Stimulated activated CD8-positive, alpha-beta memory T cell treated with anti-CD3 and anti-CD28 coated beads, Interleukin-15, amount 100 ng/mL, for 1 hour (primary cell): ENCODE measurements around the gene EPOP.

Experiments
- DNase-seq: peaks from one replicate; pipeline ENCODE4 v3.0.0-alpha.2; 2020; ENCODE audit warnings: low read depth

Gene EPOP

DNA sequence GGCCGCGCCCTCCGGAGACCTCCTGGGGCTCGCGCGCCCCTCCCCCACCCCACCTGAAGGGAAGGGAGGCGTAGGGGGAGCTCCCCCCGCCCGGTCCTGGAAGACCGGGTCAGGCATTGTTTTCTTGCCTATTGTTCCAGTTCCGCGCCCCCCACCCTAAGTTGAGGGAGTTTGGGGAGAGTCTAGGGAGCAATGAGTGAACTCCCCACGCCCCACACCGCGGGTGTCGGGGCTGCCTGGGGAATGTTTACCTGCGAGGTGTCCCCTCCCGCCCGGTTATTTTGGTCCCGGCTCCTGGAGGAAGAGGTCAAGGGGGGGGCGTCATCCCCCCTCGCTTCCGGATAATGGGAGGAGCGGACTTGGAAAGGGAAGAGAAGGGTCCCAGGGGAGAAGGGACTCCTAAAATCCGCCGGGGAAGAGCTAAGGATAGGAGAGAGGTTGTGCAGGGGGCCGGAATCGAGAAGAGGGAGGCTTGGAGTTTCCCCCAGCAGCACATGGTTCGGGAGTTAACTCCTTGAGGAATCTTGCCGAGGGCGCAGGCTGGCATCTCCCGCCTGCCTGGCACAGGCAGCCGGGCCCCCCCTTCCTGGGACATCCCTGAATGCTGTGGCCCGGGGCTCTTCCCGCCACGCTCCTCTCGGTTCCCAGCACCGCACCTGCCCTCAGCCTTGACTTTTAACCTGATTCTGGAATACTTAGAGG lies 31.2 kb upstream of the EPOP start:
- DNase-seq: no peak

DNA sequence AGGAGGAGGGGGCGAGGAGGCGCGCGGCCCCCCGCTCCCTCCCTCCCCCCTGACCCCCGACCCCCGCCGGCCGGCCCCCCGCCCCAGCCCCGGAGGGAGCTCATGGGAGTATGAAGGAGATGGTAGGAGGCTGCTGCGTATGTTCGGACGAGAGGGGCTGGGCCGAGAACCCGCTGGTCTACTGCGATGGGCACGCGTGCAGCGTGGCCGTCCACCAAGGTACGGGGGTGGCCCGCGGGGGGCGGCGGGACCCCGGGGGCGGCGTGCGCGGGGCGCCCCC lies 30.7 kb upstream of the EPOP start:
- DNase-seq: no peak

DNA sequence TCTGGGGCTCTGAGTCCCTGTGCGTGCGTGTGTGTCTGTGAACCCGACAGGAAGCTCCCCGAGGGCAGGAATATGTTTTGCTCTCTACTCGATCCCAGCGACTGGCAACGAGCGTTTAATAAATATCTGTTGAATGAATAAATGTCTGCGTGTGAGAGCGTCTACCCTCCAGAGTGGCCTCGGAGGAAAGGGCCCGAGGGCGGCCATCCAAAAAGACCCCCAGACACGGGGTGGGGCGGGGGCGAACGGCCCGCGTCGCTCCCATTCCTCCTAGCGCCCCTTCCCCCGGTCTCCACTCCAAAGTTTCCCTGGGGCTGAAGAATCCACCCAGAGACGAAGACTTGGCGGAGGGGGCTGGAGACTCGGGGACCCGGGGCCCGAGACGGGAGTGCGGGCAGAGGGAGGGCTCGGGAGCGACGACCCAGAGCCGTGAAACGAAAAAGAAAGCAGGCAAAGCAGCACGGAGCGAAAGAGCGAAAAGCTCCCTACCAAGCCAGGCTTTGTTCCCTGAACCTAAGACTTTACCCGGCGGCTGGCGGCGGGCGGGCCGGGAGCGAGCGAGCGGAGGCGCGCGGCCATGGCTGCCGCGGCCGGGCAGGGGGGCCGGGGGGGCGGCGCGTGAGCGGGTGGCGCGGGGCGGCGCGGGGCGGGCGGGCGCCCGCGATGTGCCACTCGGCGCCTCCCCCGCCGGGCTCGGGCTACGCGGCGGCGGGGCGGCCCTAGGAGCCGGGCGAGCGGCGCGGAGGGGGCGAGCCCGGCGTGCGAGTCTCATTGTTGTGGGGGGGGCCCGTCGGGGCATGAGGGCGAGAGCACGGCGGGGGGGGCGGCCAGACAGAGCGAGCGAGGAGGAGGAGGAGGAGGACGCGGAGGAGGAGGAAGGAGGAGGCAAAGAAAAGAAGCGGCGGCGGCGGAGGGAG lies 30.1 kb upstream of the EPOP start, which contains the start of gene MLLT6:
MLLT6 (plus strand) TSS at position 668 of the 917 bp plus-strand sequence. CDS start 360 bp downstream, outside the sequence.
- peak; percentile 53 for DNase-seq

DNA sequence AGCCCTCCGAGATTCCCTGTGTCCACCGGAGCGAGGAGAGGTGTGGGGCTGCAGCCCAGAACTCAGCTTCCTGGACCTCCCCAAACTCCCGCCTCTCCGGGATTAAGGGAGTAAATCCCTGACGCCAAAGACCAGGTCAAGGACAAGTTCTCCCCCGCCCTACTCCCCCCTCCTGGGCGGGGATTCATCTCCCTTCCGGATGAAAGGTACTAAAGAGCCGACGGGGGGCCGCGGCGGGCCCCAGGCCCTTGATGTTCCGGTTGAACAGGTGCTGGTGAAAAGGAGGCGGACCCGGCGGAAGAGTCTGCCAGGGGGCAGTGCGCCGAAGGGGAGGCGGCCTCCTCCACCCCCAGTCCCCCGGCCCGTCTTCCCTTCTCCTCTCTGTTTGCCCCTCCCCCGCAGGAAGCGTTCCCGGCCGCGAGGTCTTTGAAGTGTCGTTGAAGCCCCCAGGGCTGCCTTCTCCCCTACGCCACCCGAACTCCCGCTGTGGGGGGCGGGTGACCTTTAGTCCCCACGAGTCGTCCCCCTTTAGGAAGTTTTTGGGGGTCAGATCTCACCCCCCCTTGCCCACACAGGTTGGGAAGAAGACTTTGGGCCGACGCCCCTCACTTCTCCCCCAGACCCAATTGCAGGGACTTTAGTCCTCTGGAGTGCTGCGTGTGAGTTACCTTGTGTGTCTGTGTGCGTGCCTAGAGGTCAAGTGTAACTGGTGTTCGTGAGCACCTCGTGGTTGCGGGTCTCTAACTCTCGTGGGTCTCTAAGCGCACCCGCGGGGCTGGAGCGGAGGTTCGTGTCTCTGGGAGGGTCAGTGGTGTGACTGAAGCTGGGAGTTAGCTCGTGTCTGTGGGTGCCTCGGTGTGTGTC lies 29.2 kb upstream of the EPOP start:
- no peak for DNase-seq

DNA sequence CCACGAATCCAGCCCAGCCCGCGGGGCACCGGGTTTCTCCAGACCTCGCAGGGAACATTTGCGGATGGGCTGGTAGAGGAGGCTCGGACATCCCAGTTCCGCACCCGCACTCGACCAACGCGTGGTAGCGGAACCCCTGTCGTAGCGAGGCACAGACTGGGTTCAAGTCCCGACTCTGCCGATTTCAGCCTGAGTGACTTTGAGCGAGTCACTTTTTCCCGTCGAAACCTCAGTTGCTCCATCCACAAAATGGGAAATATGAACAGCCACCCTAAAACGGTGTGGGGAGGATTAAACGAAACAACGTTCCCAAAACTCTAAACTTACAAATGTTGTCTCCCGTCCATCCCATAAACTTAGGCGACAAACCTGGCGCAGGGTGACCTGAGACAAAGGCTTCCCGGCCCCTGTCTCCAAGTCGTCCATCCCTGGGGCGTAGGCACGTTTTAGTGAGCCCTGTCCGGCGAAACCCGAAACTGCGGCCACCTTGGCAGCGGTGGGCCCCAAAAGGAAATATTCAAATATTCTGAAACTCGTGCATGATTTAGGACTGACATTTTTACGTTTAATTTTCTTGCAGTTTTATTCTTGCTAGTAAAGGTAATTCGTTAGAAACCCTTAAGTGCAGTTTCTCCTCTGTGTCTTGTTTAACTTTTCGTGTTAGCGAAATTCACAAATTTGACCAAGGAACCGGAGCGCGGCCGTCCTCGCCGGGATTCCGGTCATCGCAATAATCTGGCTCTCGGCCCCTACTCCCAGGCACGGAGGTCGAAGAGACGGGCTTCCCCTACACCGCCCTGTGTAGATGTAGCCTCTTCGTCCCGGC lies 28.4 kb upstream of the EPOP start:
- DNase-seq: no peak

DNA sequence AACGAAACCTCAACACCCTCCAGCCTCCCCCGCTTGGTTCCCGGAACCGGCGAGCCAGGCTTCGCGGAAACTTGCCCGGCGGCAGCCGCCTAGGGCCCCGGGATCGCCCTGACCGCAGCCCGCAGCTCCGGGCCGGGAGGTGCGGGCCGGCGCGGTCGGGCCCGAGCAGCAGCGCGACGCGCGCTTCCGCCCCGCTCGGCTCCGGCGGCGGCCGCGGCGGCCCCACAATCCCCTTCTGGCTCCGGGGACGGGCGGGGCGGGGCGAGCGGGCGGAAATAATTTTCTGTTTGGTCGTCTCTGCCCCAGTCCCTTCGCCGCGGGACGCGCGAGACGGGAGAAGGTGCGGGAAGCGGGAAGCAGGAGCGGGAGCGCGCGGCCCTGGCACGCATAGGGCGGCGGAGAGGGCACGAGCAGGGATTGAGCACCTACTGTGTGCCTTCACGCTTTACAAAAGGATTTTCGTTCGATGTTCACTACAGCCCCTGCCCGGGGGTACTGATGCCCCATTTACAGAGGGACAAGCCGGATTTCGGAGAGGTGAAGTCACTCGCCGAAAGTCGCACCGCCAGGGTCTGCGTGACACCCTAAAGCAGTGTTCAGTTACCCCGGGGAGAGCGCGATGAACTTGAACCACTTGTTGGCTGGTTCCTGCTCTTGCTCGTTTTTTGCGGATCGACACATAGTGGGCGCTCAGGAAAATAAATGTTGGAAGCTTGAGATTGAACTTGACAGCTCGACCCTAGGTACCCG lies 27.6 kb upstream of the EPOP start:
- peak; percentile 54 for DNase-seq

DNA sequence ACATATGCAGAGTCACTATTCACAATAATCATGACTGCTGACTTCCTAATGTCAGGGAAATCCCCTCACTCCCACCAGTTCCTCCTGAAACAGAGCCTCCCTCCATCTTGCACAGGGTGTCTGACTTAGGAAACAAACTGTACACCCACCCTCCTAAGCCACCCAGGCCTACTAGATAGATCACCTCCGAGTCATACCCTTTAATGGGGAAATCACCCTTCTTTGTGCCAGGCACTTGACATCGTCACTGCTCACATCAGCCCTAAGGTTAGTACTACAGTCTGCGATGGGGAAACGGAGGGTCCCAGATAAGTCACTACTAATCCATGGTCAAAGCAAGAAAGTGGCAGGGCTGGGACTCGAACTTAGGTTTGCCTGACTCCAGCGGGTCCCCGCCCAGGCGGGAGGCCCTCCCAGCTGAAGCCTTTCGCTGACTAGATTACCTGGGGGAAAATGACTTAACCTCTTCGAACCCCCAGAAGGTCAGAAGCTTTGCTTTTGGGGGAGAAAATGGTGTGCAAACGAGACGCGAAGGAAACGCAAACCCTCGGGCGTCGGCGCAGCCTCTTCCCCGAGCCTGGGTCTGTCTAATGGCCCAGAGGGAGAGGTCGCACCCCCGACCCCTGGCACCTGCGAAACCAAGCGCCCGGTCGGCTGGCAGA lies 26.9 kb upstream of the EPOP start:
- peak; percentile 43 for DNase-seq

DNA sequence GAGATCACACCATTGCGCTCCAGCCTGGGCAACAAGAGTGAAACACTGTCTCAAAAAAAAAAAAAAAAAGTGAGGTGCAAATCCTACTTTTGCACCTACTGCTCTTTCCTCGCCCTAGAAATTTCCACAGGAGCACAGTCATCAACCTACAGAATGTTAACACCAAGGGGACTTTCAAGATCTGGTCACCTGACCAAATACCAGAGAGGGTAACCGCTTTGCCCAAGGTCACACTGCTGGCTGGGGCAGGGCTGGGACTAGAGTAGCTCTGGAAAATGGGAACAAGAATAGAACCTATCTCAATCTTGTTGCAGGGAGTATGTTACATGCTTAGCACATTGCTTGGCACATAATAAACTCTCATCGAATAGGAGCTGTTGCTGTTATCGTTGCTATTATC lies 24.0 kb upstream of the EPOP start:
- no peak for DNase-seq

DNA sequence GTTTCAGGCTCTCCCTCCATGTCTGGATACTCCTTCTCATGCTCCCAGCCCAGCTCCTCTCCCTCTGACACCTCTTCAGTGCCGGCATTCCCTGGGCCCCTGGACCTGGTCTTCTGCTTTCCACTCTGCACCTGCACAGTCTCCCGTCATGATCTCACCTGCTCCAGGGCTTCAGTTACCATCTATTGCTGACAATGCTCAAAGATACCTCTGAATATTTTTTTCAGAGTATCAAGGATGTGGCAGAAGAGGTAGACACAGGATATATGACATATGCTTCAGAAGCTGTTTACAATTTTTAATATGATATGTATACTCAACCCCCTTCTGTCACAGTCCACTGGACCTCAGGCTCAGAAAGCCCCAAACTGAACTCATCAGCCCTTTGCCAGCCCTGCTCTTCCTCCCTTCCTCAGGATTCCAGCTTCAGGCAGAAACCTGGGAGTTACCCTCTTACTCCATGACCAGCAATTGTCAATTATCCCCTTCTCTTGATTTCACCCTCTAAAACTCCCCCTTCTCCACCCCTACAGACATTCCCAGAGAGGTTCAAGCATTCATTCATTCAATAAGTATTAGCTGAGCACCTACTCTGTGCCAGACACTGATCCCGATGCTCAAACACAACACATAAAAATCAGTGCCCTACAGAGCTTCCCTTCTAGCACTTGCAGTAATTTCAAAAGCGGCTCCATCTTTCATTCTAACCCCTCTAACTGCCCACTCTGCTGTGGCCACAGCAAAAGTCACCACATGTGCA lies 22.5 kb upstream of the EPOP start:
- DNase-seq: no peak

DNA sequence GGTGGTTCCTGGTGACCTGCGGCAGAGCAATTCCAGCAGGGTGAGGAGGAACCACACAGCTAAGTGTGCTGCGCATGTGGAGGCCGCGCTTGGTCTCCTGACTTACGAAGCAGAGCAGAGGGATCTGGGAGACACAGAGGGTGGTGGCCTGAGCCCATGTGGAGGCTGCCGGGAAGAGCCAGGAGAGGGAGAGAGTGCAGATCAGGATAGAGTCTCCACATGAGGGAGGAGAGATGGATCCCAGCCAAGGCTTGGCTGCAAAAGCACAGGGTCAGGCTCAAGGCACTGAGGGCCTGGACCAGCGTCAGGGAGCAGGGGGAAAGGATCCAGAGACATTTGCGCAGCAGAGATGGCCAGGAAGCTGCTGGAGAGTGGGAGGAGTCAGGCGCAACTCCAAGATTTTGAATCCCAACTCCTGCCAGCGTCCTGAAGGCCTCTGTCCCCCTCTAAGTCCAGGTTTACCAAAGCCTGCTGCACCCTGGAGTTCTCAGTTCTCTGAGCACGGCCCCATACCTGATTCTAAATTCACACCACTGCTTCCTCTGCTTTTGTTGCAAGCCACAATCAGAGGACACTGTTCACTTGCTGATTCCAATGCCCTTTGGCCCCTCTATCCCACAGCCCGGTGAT lies 19.1 kb upstream of the EPOP start:
- DNase-seq: no peak

DNA sequence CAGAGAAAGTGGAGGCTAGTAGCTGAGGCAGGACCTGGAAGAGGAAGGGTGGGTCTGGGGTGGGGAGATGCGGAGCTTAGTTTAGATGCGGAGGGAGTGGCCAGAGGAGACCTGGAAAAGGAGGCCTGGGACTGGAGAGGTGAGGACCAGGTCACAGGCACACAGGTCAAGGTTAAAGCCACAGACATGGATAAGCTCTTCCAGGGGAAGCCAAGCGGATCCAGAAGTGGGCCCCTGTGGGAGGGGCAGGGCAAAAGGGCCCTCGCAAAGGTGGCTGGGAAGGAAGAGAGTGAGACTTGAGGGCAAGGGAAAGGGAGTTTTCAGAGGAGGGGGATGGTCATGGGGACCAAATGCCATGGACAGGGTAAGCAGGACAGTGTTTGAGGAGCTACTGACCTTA lies 16.4 kb upstream of the EPOP start:
- no peak for DNase-seq

DNA sequence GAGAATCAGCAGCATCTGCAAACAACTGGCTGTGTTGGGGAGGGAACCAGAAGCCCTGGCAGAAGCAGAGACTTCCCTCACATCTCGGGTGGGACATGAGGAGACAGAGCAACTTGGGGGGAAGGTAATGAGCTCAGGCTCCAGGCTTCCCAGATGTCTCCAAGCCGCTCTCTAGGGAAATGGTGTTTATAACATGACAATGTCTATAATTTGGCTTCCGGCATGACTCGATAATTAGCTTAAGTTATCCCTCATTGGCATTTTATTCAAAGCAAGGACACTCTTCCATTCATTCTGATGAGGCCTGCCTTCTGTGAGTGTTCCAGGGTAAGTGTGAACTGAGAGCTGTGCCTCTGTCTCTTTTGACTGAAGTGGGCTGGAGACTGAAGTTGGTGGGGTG lies 15.6 kb upstream of the EPOP start:
- DNase-seq: no peak

DNA sequence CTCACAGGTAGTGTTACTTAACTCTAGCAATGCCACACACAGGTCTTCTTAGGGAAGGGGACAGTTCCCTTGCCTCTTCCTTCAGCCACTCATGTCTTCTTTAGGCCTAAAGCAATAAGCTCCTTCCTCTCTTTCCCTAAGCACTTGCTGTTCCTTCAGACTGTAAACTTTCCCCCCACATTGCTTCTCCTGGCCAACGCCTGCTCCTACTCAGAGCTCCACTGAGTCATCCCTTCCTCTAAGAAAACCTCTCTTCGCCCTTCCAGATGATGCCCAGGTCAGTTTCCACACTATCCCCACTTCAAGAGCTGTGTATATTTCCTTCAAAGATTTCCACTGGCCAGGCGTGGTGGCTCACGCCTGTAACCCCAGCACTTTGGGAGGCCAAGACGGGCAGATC lies 12.5 kb upstream of the EPOP start:
- no peak for DNase-seq

DNA sequence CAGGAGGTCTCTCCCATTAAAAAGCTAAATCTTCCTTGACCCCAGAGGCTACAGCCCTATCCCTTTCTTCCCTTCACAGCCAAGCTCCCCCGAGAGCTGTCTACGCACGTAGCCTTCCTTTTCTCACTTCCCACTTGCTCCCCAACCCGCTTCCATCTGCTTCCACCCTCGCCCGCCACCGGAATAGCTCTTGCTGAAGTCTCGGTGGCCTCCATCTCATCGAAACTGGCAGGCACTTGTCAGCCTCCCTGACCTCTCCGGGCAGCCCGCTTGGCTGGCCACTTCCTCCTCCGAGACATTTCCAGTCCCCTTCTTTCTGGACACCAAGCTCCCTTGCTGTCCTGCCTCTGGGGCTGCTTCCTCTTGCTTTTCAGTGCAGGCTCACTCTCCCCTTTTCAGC lies 10.7 kb upstream of the EPOP start:
- DNase-seq: no peak

DNA sequence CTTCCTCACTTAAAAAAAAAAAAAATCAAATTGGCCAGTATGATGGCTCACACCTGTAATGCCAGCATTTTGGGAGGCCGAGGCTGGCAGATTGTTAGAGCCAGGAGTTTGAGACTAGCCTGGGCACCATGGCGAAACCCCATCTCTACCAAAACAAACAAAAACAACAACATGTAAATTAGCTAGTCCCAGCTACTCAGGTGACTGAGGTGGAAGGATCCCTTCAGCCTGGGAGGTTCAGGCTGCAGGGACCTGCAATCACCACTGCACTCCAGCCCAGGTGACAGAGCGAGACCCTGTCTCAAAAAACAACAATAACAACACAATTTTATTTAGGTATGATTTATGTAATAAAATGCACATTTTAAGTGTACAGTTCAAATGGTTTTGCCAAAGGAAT lies 6.3 kb upstream of the EPOP start:
- no peak for DNase-seq

DNA sequence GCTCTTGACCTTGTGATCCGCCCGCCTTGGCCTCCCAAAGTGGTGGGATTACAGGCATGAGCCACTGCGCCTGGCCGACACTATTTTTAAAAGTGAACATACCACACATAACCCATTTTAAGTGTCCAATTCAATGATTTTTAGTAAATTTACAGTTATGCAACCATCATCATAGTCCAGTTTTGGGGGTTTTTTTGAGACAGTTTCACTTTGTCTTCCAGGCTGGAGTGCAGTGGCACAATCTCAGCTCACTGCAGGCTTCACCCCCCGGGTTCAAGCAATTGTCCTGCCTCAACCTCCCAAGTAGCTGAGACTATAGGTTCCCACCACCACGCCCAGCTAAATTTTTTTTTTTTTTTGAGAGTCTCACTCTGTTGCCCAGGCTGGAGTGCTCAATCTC lies 3.1 kb upstream of the EPOP start:
- no peak for DNase-seq

DNA sequence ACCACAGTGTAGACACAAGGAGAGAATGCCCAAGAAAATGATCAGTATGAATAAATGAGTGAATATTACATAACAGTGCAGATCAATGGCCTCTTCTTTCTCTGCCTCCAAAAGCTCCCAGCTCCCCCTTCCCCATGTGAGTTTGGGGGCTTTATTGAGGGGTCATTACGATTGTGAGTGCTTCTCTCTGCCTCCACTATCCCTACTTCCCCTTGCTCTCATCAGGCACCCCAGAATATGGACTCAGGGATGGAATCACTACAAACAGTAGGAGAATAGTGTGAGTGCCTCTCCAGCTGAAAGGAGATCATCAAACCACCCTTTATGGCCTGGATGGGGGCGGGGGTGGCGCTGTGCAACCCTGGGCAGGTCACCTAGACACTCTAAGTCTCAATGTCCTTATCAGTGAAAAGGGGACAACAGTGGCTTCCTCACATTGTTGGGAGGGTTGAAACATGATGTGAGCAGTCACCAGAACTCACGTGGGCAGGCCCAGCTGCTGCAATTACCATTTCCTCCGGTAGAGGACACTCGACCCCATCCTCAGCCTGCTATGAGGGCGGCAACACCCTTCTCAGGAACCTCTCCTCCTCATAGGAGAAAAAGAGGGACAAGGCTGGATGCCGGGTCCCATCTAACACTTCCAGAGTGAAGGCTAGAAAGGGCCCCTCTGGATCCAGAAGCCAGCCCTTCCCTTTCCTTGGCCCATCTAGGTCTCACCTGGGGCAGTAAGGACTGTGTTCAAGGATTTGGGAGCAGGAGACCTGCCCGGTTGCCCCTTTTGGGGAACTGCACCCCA lies 2.1 kb upstream of the EPOP start:
- DNase-seq: peak; percentile 70

DNA sequence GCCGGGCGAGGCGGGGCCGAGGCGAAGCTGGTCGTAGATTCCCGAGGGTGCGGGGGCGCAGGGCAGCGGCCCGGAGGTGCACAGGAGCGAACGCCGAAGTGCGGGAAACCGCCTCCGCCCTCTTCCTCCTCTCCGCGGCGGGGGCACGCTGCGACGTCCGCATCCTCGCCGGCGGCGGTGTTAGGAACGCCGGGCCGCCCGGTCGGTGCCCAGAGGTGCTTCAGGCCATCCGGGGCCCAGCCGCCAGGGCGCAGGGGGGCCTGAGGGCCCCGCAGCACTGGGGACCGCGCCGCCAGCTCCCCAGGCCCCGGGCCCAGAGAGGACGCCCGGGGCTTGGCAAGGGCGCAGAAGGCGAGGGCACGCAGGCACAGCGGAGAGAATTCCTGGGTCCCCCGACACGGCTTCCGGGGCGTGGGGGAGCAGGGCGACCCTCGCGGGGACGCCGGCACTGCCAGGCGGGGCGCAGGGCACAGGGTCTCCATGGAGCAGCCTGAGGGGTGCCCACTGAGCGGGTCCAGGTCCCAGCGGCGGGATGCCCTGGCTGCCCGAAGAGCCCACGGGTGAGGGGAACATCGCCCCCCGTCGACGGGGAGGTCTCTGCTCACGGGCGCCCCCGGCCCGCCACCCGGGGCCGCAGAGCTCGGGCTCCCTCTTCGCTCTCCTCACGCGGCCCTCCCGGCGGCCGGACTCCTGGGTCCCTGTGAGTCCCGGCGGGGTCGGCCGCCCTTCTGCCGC lies 576 bp downstream of the EPOP start:
- DNase-seq: no peak
